H1 (cell line): ENCODE measurements around the gene PRKN. TPM values are rescaled to one million over a fixed set of nuclear protein-coding genes. Genes with fewer than 3 reads are reported as not detected.

ENCODE experiments used
- CTCF ChIA-PET: fragments of 300-600 bp; sonication (Branson Sonifier 250); formaldehyde crosslinking; loops from one replicate; lab custom pipeline; 2021; ENCODE audit not compliant: partially characterized antibody; lab: Charles Lee
- POLR2A ChIA-PET: fragments of 300-600 bp; sonication (Branson Sonifier 250); formaldehyde crosslinking; loops from one replicate; lab custom pipeline; 2021; ENCODE audit warnings: inconsistent platforms; ENCODE audit not compliant: partially characterized antibody; lab: Charles Lee
- DNase-seq, 2 experiments: peaks; one replicate each; pipeline versions ENCODE4 v3.0.0 to v3.0.0-alpha.2; 2010 to 2022; ENCODE audit warnings: low spot score in 2 of 2, low read depth in 1 of 2, mixed read lengths in 1 of 2
- FAIRE-seq: peaks from 2 replicates; lab custom pipeline; 2011; peaks lifted over from hg19 to GRCh38; lab: Jason Lieb, UNC
- H2AFZ ChIP-seq: 2 replicates; pipeline ENCODE4 v1.8.1; 2012; ENCODE audit warnings: low read length, inconsistent platforms
- H2AK5ac ChIP-seq: 2 replicates; pipeline ENCODE4 v1.6.1; 2013; ENCODE audit warnings: low read depth, low read length
- H2BK120ac ChIP-seq: replicated peaks from 2 replicates; pipeline ENCODE3; 2013; ENCODE audit warnings: low read depth, low read length, inconsistent platforms
- H2BK12ac ChIP-seq: 2 replicates; pipeline ENCODE4 v1.6.1; 2013; ENCODE audit warnings: low read depth, low read length
- H2BK15ac ChIP-seq: 2 replicates; pipeline ENCODE4 v1.6.1; 2013; ENCODE audit warnings: low read length
- H2BK20ac ChIP-seq: 2 replicates; pipeline ENCODE4 v1.6.1; 2013; ENCODE audit warnings: low read length
- H2BK5ac ChIP-seq: 2 replicates; pipeline ENCODE4 v1.6.1; 2013; ENCODE audit warnings: low read depth, low read length
- H3K14ac ChIP-seq: 2 replicates; pipeline ENCODE4 v1.6.1; 2013; ENCODE audit warnings: inconsistent platforms; ENCODE audit not compliant: insufficient read length
- H3K18ac ChIP-seq: 2 replicates; pipeline ENCODE4 v1.6.1; 2013; ENCODE audit warnings: low read length; ENCODE audit errors: extremely low read depth
- H3K23ac ChIP-seq: 2 replicates; pipeline ENCODE4 v1.6.1; 2013; ENCODE audit warnings: inconsistent platforms; ENCODE audit not compliant: insufficient read length
- H3K23me2 ChIP-seq: 2 replicates; pipeline ENCODE4 v1.6.1; 2013; ENCODE audit warnings: low read depth, low read length
- H3K27ac ChIP-seq: 2 replicates; pipeline ENCODE4 v1.6.1; 2011; ENCODE audit warnings: low read depth, low read length, inconsistent platforms
- H3K27me3 ChIP-seq, 4 experiments: replicated peaks in 1 of 4; 1 replicate in 1 of 4; 2 replicates in 3 of 4; pipeline versions ENCODE4 v1.6.1 to v1.8.1; 2011 to 2013; ENCODE audit warnings: low read length in 3 of 4, mild to moderate bottlenecking in 3 of 4, inconsistent platforms in 2 of 4, mixed read lengths in 2 of 4, moderate library complexity in 1 of 4; ENCODE audit not compliant: control insufficient read depth in 3 of 4, insufficient read depth in 3 of 4; ENCODE audit errors: extremely low read depth in 1 of 4
- H3K36me3 ChIP-seq, 4 experiments: 2 replicates each; pipeline versions ENCODE4 v1.6.1 to v1.8.1; 2011 to 2013; ENCODE audit warnings: mild to moderate bottlenecking in 4 of 4, low read length in 3 of 4, moderate library complexity in 2 of 4, control low read depth in 1 of 4, inconsistent platforms in 1 of 4; ENCODE audit not compliant: insufficient read depth in 4 of 4, control insufficient read depth in 2 of 4
- H3K4ac ChIP-seq: replicated peaks from 2 replicates; pipeline ENCODE3; 2013; ENCODE audit warnings: low read length, low read depth, mixed read lengths, inconsistent platforms; ENCODE audit not compliant: insufficient read length
- H3K4me1 ChIP-seq, 4 experiments: replicated peaks in 1 of 4; 1 replicate in 1 of 4; 2 replicates in 3 of 4; pipeline versions ENCODE4 v1.6.1 to v1.8.1; 2011 to 2013; ENCODE audit warnings: low read length in 3 of 4, inconsistent platforms in 2 of 4, mixed read lengths in 1 of 4; ENCODE audit not compliant: insufficient read depth in 4 of 4, control insufficient read depth in 3 of 4
- H3K4me2 ChIP-seq, 2 experiments: 2 replicates each; pipeline versions ENCODE4 v1.6.1 to v1.8.1; 2011 to 2013; ENCODE audit warnings: low read depth in 2 of 2, low read length in 2 of 2, control low read depth in 1 of 2, inconsistent platforms in 1 of 2, mild to moderate bottlenecking in 1 of 2; ENCODE audit not compliant: insufficient read depth in 1 of 2
- H3K4me3 ChIP-seq, 4 experiments: fragments of 200-600, 300-600 bp in 1 of 4; sonication (generic), shearing (Covaris generic), sonication (Bioruptor Twin) in 1 of 4; 2 replicates each; pipeline versions ENCODE4 v1.5.1 to v1.8.1; 2011 to 2016; ENCODE audit warnings: low read length in 4 of 4, low read depth in 3 of 4, control low read depth in 2 of 4, inconsistent platforms in 2 of 4, mild to moderate bottlenecking in 2 of 4, mixed read lengths in 1 of 4, moderate library complexity in 1 of 4; ENCODE audit not compliant: insufficient read depth in 2 of 4; ENCODE audit errors: extremely low read depth in 1 of 4
- H3K56ac ChIP-seq: replicated peaks from 2 replicates; pipeline ENCODE3; 2013; ENCODE audit warnings: low read depth, mild to moderate bottlenecking, mixed read lengths, low read length, inconsistent platforms; ENCODE audit not compliant: insufficient read length
- H3K79me1 ChIP-seq: 2 replicates; pipeline ENCODE4 v1.6.1; 2013; ENCODE audit warnings: low read depth, low read length, control low read depth
- H3K79me2 ChIP-seq, 2 experiments: 2 replicates each; pipeline versions ENCODE4 v1.6.1 to v1.8.1; 2012 to 2013; ENCODE audit warnings: low read length in 2 of 2, mild to moderate bottlenecking in 2 of 2, inconsistent platforms in 1 of 2; ENCODE audit not compliant: insufficient read depth in 2 of 2, control insufficient read depth in 1 of 2
- H3K9ac ChIP-seq, 4 experiments: replicated peaks in 1 of 4; 1 replicate in 1 of 4; 2 replicates in 3 of 4; pipeline versions ENCODE4 v1.6.1 to v1.8.1; 2011 to 2013; ENCODE audit warnings: low read depth in 3 of 4, low read length in 3 of 4, control low read depth in 2 of 4, mild to moderate bottlenecking in 2 of 4, moderate library complexity in 2 of 4, inconsistent platforms in 1 of 4; ENCODE audit errors: extremely low read depth in 1 of 4
- H3K9me3 ChIP-seq, 2 experiments: 2 replicates each; pipeline versions ENCODE4 v1.6.1 to v1.8.1; 2012 to 2013; ENCODE audit warnings: mild to moderate bottlenecking in 2 of 2, moderate library complexity in 2 of 2, control low read depth in 1 of 2, inconsistent platforms in 1 of 2, low read depth in 1 of 2, low read length in 1 of 2, mixed read lengths in 1 of 2; ENCODE audit not compliant: insufficient read depth in 2 of 2
- H4K20me1 ChIP-seq, 2 experiments: replicated peaks in 1 of 2; 2 replicates each; pipeline versions ENCODE3 to v1.8.1; 2011 to 2013; ENCODE audit warnings: inconsistent platforms in 2 of 2, low read length in 2 of 2, mild to moderate bottlenecking in 1 of 2; ENCODE audit not compliant: insufficient read depth in 2 of 2, control insufficient read depth in 1 of 2
- H4K5ac ChIP-seq: 2 replicates; pipeline ENCODE4 v1.6.1; 2013; ENCODE audit warnings: low read length, low read depth, mixed read lengths, inconsistent platforms; ENCODE audit not compliant: insufficient read length
- H4K8ac ChIP-seq: 2 replicates; pipeline ENCODE4 v1.8.0; 2013; ENCODE audit warnings: mild to moderate bottlenecking, moderate library complexity, low read length, inconsistent platforms; ENCODE audit not compliant: insufficient read depth; ENCODE audit errors: extremely low read depth
- H4K91ac ChIP-seq: replicated peaks from 2 replicates; pipeline ENCODE3; 2013; ENCODE audit warnings: low read length, mixed read lengths, inconsistent platforms; ENCODE audit not compliant: insufficient read length
- ASH2L ChIP-seq: fragments of 200-600, 300-600 bp; sonication (generic); IDR thresholded peaks from one replicate; pipeline ENCODE4 v1.7.1; 2017; ENCODE audit warnings: low read length
- CBX5 ChIP-seq: fragments of 300-800, 300-1000 bp; sonication (generic); IDR thresholded peaks from 2 replicates; pipeline ENCODE4 v1.7.1; 2016; ENCODE audit warnings: antibody characterized with exemption, low read length, low read depth
- E2F6 ChIP-seq: IDR thresholded peaks from 2 replicates; pipeline ENCODE4 v1.6.1; 2012; ENCODE audit warnings: inconsistent platforms
- EZH2 ChIP-seq: fragments of 200-600 bp; sonication (generic); IDR thresholded peaks from 2 replicates; pipeline ENCODE4 v1.7.1; 2012; ENCODE audit warnings: low read depth, mild to moderate bottlenecking, moderate library complexity, low read length, inconsistent platforms; ENCODE audit not compliant: severe bottlenecking
- HDAC6 ChIP-seq: IDR thresholded peaks from one replicate; pipeline ENCODE4 v1.7.1; 2012; ENCODE audit warnings: low read depth, mild to moderate bottlenecking, inconsistent platforms, low read length, moderate library complexity
- KDM1A ChIP-seq: fragments of 200-600, 300-600 bp; sonication (generic); IDR thresholded peaks from 2 replicates; pipeline ENCODE4 v1.7.1; 2016; ENCODE audit warnings: mild to moderate bottlenecking, low read length, borderline replicate concordance
- KDM5A ChIP-seq: fragments of 200-600 bp; IDR thresholded peaks from 2 replicates; pipeline ENCODE4 v1.7.1; 2012; ENCODE audit warnings: mild to moderate bottlenecking, low read length, inconsistent platforms, mixed read lengths
- RBBP5 ChIP-seq: IDR thresholded peaks from 2 replicates; pipeline ENCODE4 v1.7.1; 2012; ENCODE audit warnings: low read depth, mild to moderate bottlenecking, inconsistent platforms, low read length, moderate library complexity, borderline replicate concordance
- SIN3A ChIP-seq, 2 experiments: IDR thresholded peaks in 1 of 2; conservative IDR thresholded peaks in 1 of 2; 2 replicates each; pipeline ENCODE4 v1.6.1; 2011 to 2012; ENCODE audit warnings: low read length in 2 of 2, improper control_type of control experiment in 1 of 2, low read depth in 1 of 2, mild to moderate bottlenecking in 1 of 2
- SP1 ChIP-seq: IDR thresholded peaks from 2 replicates; pipeline ENCODE4 v1.6.1; 2011; ENCODE audit warnings: low read depth, low read length
- TCF12 ChIP-seq: IDR thresholded peaks from 2 replicates; pipeline ENCODE4 v1.6.1; 2011; ENCODE audit warnings: low read depth, mild to moderate bottlenecking, low read length
- USF2 ChIP-seq: IDR thresholded peaks from 2 replicates; pipeline ENCODE4 v1.6.1; 2011; ENCODE audit warnings: low read length, improper control_type of control experiment
- WGBS, 2 experiments: shearing (Covaris generic) in 1 of 2; methylation state at CpG; one replicate each; pipeline versions ENCODE4 v1.1.6 to v1.1.7; 2013 to 2015; ENCODE audit warnings: low lambda C conversion rate in 2 of 2, mixed read lengths in 2 of 2, inconsistent platforms in 1 of 2, low coverage in 1 of 2, missing lambda C conversion rate in 1 of 2; ENCODE audit not compliant: insufficient replicate concordance in 2 of 2, insufficient coverage in 1 of 2, insufficient read length in 1 of 2; ENCODE audit errors: extremely low coverage in 1 of 2, missing lambda C conversion rate in 1 of 2; 5-methylcytosine and 5-hydroxymethylcytosine counted together
- polyA plus RNA-seq, 7 experiments: library from polyadenylated mRNA; depleted of rRNA in 3 of 7; stranded (reverse) in 5 of 7; unstranded in 2 of 7; fragments of >200 nt in 5 of 7; fragments of 200-250 nt in 2 of 7; gene quantifications; 1 replicate in 5 of 7; 2 replicates in 1 of 7; 4 replicates in 1 of 7; pipeline versions ENCODE4 v1.2.1 to v1.2.3, GENCODE V29; 2011 to 2013; ENCODE audit warnings: missing spikeins in 2 of 7, mixed read lengths in 2 of 7
- total RNA-seq: library from RNA; stranded (reverse); fragmentation: NEBNext Ultra II Directional; extraction: Animal tissue kit (Norgen Biotek cat#: 25700); gene quantifications from 2 replicates; pipeline ENCODE4 v1.2.1, GENCODE V29; 2021

Gene PRKN
- total and polyA plus RNA-seq, 2 of the 8 experiments (the other 6 are each of a cell fraction or from before 2014, with no cell fraction given): 0.13 to 0.29 TPM

GRCh38 chr6:162289972-162290371 lies 437.6 kb downstream of the PRKN start:
- Histone ChIP-seq H3K23ac (no peak overlapping the region), H3K27ac (no peak overlapping the region), H3K4me1 (no peaks in the 10 kb centered on the region), H3K9ac (no peak overlapping the region), H3K79me1 (no peaks in the 10 kb centered on the region; the same call in 1 of the 2 replicates), H3K79me2 (no peaks in the 10 kb centered on the region), H3K27me3 (no peaks in the 10 kb centered on the region), H3K9me3 (no peaks in the 10 kb centered on the region), H4K20me1 (no peaks in the 10 kb centered on the region), H2AFZ (no peak overlapping the region), H2BK20ac (no peak overlapping the region), H3K4me3 (no peak overlapping the region), H2BK15ac (no peak overlapping the region), H4K5ac (no peak overlapping the region), H2BK5ac (no peak overlapping the region), H3K14ac (no peak overlapping the region), H3K36me3 (no peaks in the 10 kb centered on the region), H3K23me2 (no peaks in the 10 kb centered on the region), H2BK12ac (no peak overlapping the region), H2BK120ac (no peak overlapping the region), H4K8ac (no peak overlapping the region), H4K91ac (no peak overlapping the region), H2AK5ac (no peak overlapping the region), H3K56ac (no peak overlapping the region), H3K4me2 (no peak overlapping the region), H3K18ac (no peak overlapping the region), H3K4ac (no peak overlapping the region)
- FAIRE-seq: no peak
- no peak for DNase-seq
- CTCF ChIA-PET: interaction anchor here (0.9 kb wide), 1 partner anchor 32 kb away, joined by 3 read pairs; no protein-coding TSS in a partner anchor
- no peak for TF ChIP-seq ASH2L
- no peak for TF ChIP-seq TCF12
- no peak for TF ChIP-seq E2F6
- TF ChIP-seq RBBP5: no peak
- TF ChIP-seq EZH2: no peak
- no peak for TF ChIP-seq CBX5
- no peak for TF ChIP-seq SIN3A (conservative IDR thresholded peaks at IDR 0.05 in 1 of 2, IDR thresholded peaks at IDR 0.05 in 1 of 2; ENCODE audit: low read depth in 1 of 2, low read length in 2 of 2)
- TF ChIP-seq KDM1A: no peak
- TF ChIP-seq KDM5A: no peak
- TF ChIP-seq USF2: no peak
- TF ChIP-seq HDAC6: no peak
- TF ChIP-seq SP1: no peak
- 95% methylated on average over 4 of the region's 4 CpGs; no CpG with 5 or more reads in 1 of the 2 experiments for WGBS, 2 experiments
- POLR2A ChIA-PET: no interaction called here
